Fibroblast of peridontal ligament (primary cell): ENCODE data around the gene TMEM252.

Experiments
- DNase-seq: peaks from one replicate; pipeline ENCODE4 v3.0.0-alpha.2; 2010; ENCODE audit errors: extremely low read depth

TMEM252 gene

GRCh38 chr9:68540712-68541535, at the start of gene TMEM252:
TMEM252 (minus strand) TSS chr9:68540883; CDS start chr9:68540814, 69 bp downstream.
- DNase-seq, result no peak

- DNase-seq, result no peak
Observed at GRCh38 chr9:68585034-68585761, 44.5 kb upstream of the TMEM252 start.

DNA sequence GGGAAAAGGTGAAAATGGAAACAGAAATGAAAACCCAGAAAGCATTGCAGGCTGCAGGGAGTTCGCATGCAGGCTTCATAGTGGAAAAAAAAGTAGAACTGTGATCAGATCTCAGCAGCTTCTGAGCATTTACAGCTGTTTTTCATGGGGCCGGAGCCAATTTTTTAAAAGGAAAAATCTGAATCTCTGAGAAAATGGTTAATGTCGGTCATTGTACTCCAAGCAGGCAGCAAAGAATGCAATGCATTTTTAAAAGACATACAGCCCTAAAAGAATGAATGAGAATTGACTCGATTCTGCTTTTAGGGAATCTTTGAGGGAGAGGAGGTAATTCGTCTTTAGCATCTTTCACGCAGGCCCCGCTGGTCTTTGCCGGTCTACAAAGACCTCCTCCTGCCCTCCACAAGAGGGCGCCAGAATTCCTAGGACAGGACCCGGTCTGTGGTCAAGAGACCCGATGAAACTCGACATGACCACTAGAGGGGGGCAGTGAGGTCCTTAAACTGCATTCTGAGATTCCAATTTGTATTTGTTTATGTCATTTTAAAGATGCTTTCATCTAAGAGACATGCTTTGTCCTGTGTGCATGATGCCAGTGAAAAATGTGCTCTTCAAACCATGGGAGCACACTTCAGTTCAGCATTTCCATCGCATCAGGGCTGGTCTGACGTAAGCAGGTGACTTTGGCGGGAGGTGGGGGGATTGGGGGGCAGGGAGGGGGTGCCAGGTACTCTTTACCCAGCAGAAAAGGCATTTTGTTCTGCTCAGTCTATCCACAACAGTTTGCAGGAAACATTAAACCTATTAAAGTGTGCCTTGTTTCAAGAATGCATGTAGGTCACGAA, 43.7 kb upstream of the TMEM252 start:
- DNase-seq, result peak; percentile 88

DNA sequence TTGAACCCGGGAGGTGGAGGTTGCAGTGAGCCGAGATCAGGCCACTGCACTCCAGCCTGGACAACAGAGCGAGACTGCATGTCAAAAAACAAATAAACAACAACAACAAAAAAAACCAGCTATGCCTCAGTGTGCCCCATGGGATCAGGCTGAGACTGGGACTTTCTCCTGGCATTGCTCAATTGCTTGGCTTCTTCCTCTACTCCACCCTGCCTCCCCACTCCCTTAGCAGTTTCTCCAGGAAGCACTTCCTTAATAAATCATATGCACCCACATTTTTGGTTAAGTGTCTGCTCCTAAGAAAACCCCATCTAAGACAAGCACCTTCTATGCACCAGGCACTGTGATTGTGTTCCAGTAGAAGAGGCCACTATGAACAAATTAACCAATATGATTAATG, 41.0 kb upstream of the TMEM252 start:
- no peak for DNase-seq

DNA sequence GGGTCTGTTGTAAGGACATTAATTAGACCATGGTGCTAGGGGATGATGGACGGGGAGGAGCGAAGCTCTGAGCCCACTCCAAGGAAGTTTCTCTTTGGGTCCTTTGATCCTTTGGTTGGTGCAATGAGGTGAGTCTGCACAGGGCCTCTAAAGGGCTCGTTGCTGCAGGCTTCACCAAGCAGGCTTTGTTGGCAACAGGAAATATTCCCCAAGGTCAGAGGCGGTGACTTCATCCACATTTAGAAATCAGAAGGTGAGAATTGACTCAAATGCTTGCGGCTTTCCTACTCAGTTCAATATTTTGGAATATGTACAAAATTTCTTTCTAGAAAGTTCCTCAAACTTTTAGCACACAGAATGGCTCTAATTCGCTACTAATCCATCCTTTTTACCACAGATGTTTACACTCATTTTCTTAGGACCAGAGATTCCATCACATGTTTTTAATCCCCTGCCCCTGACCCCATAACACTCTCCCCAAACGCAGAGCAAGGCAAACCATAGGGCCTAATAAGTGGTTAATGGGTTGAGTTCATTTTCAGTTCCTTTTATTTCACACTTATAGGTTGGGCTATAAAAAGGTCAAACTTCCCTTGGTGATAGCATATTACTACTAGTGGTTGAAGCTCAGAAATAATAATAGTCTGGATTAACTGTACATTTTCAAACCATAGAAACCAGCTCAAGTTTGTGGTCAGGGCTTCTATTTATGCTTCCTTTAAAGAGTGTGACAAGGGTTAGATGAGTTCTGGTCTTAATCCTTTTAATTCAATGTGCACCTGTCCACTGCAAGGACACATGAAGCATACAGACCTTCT, 37.3 kb upstream of the TMEM252 start:
- no peak for DNase-seq

- no peak for DNase-seq
Observed at GRCh38 chr9:68575817-68576216, 35.1 kb upstream of the TMEM252 start.

- no peak for DNase-seq
Observed at GRCh38 chr9:68574150-68574549, 33.5 kb upstream of the TMEM252 start.

DNA sequence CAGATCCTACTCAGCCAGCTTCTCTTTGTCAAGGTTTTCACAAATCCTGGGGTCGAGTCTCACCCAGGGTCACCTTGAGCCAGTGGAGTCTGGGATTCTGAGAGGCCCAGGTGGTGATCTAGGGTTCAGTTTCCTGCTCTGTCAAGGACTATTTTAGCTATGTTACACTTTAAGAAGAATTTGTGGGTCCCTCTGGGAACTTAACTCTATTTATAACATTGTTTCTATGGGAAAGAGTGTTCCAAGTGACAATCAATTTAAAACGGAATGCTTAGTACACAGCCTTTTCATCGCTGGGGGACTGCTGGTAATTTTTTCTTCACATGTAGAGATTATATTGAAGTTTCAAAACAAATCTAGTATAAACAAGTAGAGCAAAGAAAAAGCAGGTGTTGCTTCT, 26.9 kb upstream of the TMEM252 start:
- DNase-seq, result no peak

DNA sequence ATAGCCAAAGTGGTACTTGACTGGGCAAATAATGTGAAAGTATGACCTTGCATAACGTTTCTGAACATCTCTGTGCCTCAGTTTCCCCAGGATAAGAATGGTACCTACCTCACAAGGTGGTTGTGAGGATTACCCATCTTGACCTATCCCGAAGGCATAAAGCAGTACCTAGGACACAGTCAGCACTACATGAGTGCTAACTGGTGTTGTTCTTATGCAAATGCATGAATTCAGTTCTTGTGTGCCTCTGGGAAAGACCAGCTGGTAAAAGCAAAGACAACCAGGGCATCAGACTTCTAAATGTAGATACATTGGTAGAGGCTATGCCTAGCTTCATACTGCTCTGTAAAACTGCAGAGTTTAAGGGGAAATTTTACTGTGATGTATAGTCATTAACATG, 21.8 kb upstream of the TMEM252 start:
- DNase-seq, result no peak

DNA sequence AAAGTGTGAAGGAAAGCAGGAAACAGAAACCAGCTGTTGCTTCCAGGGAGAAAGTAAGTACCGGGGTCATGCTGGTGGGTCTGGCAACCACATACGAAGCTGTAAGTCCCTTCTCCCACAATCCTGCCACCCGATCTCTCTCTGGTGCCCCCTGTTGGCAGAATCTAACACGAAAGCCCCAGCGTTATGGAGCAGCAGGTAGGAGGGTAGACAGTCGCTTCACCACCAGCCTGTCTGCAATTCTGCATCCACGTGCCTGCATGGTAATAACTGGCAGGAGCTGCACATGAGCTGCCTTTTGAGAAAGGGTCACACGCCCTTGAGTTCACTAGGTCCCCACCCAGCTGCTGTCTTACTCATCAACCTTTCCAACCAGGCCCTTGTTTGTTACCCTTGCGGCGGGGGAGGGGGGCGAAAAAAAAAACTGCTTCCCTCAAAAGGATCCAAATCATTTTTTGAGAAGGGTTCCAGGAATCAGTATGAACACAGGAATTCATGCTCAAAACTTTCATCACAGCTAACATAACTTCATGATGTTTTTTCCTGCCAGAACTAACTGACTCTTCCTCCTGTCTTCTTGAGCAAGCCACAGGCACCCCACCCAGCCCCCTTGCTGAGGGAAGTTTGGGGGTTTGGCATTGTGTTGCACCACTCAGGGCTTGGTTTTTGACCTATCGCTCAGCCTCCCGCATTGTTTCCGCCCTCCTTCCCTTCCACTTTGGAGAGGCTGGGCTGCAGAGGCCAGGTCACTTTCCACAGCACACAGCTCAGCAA, 19.6 kb upstream of the TMEM252 start:
- peak; percentile 7 for DNase-seq

DNA sequence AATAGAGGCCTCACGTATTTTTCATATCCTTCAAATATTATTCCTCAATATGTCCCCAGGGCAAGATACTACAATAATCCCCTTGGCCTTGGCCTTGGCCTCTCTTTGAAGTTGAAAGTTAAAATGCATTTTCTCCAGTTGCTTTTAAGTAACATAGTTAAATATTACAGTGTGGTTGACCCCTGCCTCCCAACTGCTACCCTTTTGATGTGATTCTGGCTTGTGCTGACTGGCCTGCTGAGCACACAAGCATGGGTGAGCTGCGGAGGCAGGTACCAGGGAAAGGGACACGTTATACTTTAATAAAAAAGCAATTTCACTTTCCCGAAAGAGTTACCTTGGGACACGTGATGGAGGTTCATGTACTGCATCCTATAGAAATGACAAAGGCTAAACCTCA, 17.9 kb upstream of the TMEM252 start:
- no peak for DNase-seq

DNA sequence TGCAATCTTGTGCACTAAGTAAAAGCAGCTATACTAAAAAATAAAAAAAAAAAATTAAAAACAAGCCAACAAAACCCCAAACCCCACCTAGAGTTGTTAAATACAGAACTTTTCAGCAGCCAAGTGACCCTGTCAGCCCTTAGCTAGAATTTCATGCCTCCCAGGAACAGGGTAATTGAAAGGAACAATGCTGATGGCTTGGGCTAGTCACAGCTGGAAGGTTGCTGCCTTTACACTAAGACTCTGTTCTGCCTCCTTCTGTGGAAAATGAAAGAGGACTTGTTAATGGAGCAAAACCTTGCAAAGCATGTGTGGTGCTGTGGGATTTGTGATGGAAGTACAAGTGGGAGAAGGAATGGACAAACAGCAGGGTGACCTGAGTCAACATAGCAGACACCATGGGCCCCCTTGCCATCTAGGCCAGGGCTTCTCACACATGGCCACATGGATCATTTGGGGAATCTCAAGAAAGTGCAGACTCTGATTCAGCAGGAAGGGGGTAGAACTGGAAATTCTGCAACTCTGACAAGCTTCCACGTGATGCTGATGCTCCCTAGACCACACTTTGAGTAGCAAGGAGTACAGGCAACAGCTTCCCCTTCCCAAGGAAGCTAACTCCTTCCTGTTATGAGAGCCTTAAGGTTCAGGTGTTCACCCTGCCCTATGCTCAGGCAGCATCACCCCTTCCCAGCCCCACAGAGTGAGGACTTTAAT, 14.9 kb upstream of the TMEM252 start:
- DNase-seq, result no peak

- peak; percentile 35 for DNase-seq
Observed at GRCh38 chr9:68552700-68553476, 12.2 kb upstream of the TMEM252 start.

- no peak for DNase-seq
Observed at GRCh38 chr9:68551191-68551590, 10.5 kb upstream of the TMEM252 start.

GRCh38 chr9:68548241-68548640, 7.6 kb upstream of the TMEM252 start:
- DNase-seq, result no peak

DNA sequence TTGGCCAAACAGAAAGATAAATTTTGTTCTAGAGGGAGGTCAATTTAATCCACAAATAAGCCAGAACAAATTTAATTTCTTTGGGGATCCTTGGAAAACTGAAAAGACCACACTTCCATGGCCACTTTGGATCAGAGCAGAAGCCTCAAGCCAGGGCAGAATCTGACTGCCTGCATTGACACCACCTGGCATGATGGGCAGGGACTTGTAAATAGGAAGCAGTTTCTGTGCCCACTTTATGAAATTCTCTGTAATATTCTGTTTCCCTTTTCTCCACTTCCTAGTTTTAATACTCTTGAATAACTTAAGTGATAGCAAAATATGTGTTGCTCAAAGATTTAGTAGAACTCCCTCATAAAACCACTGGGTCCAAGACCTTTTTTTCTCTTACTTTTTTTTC, 6.7 kb upstream of the TMEM252 start:
- no peak for DNase-seq

- DNase-seq, result no peak
Observed at GRCh38 chr9:68546596-68547390, 6.1 kb upstream of the TMEM252 start.

DNA sequence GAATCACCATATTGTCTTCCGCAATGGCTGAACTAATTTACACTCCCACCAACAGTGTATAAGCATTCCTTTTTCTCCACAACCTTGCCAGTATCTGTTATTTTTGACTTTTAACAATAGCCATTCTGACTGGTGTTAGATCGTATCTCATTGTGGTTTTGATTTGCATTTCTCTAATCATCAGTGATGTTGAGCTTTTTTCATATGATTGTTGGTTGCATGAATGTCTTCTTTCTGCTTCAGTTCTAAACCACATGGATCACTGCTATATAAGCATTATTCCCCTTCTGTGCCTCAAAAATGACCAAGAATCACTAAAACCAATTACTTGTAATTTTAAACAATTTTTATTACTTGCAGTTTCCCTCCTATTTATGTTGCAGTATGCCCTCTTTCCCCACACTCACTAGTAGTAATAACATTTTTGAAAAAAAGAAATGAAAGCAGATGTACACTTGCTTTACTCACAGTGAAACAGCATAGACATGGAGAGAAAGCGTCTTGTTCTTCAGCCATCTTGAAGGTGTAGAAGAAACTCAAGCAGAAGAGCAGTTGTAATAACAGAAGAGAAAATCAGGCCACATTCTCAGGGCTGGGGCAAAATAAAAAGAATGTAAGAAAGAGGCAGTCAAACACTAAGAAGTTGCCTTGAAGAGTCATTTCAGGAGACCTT, 4.5 kb upstream of the TMEM252 start:
- DNase-seq, result no peak
